Hepatocyte (in vitro differentiated cells): ENCODE measurements around the gene AUTS2. TPM values are rescaled to one million over a fixed set of nuclear protein-coding genes. Genes with fewer than 3 reads are reported as not detected.
"Not testable (repeated sequence)": the region's sequence is repeated elsewhere in the genome, so short reads cannot be mapped to it uniquely, and the experiment has no call there.

ENCODE experiments used
- DNase-seq: peaks from one replicate; pipeline ENCODE4 v3.0.0-alpha.2; 2016; ENCODE audit warnings: low spot score
- H2AFZ ChIP-seq: fragments of 200-600 bp; sonication (generic); 2 replicates; pipeline ENCODE4 v1.6.0; 2016; ENCODE audit warnings: antibody characterized with exemption, mild to moderate bottlenecking
- H3K27ac ChIP-seq: fragments of 200-600 bp; sonication (generic); 2 replicates; pipeline ENCODE4 v1.5.1; 2016; ENCODE audit warnings: mild to moderate bottlenecking
- H3K27me3 ChIP-seq: fragments of 200-600 bp; sonication (generic); 2 replicates; pipeline ENCODE4 v1.6.1; 2016
- H3K36me3 ChIP-seq: fragments of 200-600 bp; sonication (generic); replicated peaks from 2 replicates; pipeline ENCODE4 v1.5.1; 2016; ENCODE audit warnings: low read depth; ENCODE audit not compliant: insufficient read depth
- H3K4me1 ChIP-seq: fragments of 200-600 bp; sonication (generic); 2 replicates; pipeline ENCODE4 v1.5.1; 2016; ENCODE audit warnings: mild to moderate bottlenecking, moderate library complexity; ENCODE audit not compliant: insufficient read depth
- H3K4me2 ChIP-seq: fragments of 200-600 bp; sonication (generic); 2 replicates; pipeline ENCODE4 v1.6.0; 2016
- H3K4me3 ChIP-seq: fragments of 200-600 bp; sonication (generic); 2 replicates; pipeline ENCODE4 v1.5.1; 2016; ENCODE audit warnings: mild to moderate bottlenecking
- H3K79me2 ChIP-seq: fragments of 200-600 bp; sonication (generic); 2 replicates; pipeline ENCODE4 v1.6.0; 2017; ENCODE audit warnings: mild to moderate bottlenecking
- H3K9me2 ChIP-seq: fragments of 200-600 bp; sonication (generic); replicated peaks from 2 replicates; pipeline ENCODE4 v1.6.0; 2017; ENCODE audit warnings: mild to moderate bottlenecking; ENCODE audit not compliant: insufficient read depth
- H3K9me3 ChIP-seq: fragments of 200-600 bp; sonication (generic); 2 replicates; pipeline ENCODE4 v1.5.1; 2016; ENCODE audit warnings: low read depth, mild to moderate bottlenecking
- H4K20me1 ChIP-seq: fragments of 200-600 bp; sonication (generic); 2 replicates; pipeline ENCODE4 v1.6.0; 2016; ENCODE audit warnings: mild to moderate bottlenecking; ENCODE audit not compliant: insufficient read depth, poor library complexity, severe bottlenecking
- EZH2 ChIP-seq: fragments of 200-600 bp; sonication (generic); IDR thresholded peaks from 2 replicates; pipeline ENCODE4 v1.6.1; 2016; ENCODE audit warnings: antibody characterized with exemption, mild to moderate bottlenecking, borderline replicate concordance
- EZH2phosphoT487 ChIP-seq: fragments of 200-600 bp; sonication (generic); IDR thresholded peaks from one replicate; pipeline ENCODE4 v1.6.1; 2018; ENCODE audit warnings: antibody characterized with exemption, mild to moderate bottlenecking, low read depth, moderate library complexity; ENCODE audit not compliant: unreplicated experiment, severe bottlenecking
- WGBS: methylation state at CpG from one replicate; pipeline ENCODE4 v1.1.6; 2016; ENCODE audit warnings: low lambda C conversion rate; ENCODE audit errors: missing lambda C conversion rate; 5-methylcytosine and 5-hydroxymethylcytosine counted together
- polyA plus RNA-seq: library from polyadenylated mRNA; unstranded; fragments of >200 nt; fragmentation: Nextera tagmentation; extraction: Ambion mirVana; gene quantifications from 2 replicates; pipeline ENCODE4 v1.2.1, GENCODE V29; 2016
- total RNA-seq: library from RNA; depleted of rRNA; stranded (reverse); fragments of >200 nt; gene quantifications from 2 replicates; pipeline ENCODE4 v1.2.3, GENCODE V29; 2014
- TF ChIP-seq, protein P1 (sequence below): fragments of 200-600 bp; sonication (generic); IDR thresholded peaks from 2 replicates; pipeline ENCODE4 v1.5.1; 2016; ENCODE audit warnings: antibody characterized with exemption, mild to moderate bottlenecking; ENCODE audit not compliant: poor library complexity

AUTS2 gene
- total and polyA plus RNA-seq, 2 experiments from 2014 or later = 34.4 to 40.9 TPM

DNA sequence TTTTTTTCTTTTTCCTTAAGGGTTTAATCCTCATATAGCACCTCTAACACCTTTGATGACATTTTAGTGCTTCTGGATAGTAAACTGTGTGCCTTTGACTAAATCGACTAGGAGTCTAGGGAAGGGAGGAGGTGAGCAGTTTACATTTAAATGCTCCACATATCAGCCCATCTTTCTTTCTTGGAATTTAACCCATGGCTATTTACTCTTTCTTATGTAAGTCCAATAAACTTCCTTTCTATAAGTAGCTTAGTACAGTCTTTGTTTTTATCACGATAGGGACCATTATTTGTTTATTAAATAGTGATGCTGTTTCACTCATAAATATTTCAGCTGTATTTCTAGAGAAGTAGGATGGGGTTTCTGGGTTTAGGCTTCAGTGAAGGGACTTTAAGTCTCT is 669.9 kb downstream of the AUTS2 start:
- DNase-seq = no peak

DNA sequence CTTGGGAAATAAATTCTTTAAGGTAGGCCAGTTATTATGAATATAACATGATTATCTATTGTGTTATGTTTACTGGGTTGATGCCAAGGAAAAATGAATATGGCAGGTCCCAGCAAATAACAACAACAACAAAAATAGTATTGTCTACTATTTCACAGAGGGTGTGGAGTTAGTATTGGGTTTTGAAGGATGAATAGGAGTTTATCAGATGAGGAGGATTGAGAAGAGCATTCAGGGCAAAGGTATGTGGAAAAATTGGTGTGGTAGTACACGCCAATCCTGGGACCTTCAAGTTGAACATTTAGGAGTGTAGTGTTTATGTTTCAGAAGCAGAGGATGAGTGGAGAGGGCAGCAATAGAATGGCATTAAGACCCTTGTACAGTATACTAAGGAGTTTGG is 671.9 kb downstream of the AUTS2 start:
- Histone ChIP-seq H3K36me3 (no peaks in the 10 kb centered on the region), H3K4me2 (no peak overlapping the region), H3K9me2 (no peaks in the 10 kb centered on the region), H3K9me3 (no peaks in the 10 kb centered on the region), H3K79me2 (no peaks in the 10 kb centered on the region), H4K20me1 (no peaks in the 10 kb centered on the region), H3K4me3 (no peak overlapping the region), H3K27ac (no peak overlapping the region), H3K4me1 (no peaks in the 10 kb centered on the region), H3K27me3 (no peaks in the 10 kb centered on the region), H2AFZ (no peak overlapping the region)
- DNase-seq = no peak
- TF ChIP-seq, protein P1, sequence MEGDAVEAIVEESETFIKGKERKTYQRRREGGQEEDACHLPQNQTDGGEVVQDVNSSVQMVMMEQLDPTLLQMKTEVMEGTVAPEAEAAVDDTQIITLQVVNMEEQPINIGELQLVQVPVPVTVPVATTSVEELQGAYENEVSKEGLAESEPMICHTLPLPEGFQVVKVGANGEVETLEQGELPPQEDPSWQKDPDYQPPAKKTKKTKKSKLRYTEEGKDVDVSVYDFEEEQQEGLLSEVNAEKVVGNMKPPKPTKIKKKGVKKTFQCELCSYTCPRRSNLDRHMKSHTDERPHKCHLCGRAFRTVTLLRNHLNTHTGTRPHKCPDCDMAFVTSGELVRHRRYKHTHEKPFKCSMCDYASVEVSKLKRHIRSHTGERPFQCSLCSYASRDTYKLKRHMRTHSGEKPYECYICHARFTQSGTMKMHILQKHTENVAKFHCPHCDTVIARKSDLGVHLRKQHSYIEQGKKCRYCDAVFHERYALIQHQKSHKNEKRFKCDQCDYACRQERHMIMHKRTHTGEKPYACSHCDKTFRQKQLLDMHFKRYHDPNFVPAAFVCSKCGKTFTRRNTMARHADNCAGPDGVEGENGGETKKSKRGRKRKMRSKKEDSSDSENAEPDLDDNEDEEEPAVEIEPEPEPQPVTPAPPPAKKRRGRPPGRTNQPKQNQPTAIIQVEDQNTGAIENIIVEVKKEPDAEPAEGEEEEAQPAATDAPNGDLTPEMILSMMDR = no peak
- TF ChIP-seq EZH2phosphoT487 (no peak), EZH2 (no peak)
- 100% methylated on average over 1 of the region's 1 CpG for WGBS

More for the DNA sequence above, 669.9 kb downstream of the AUTS2 start:
- H3K36me3 ChIP-seq = no peaks in the 10 kb centered on the region
- no peak for TF ChIP-seq EZH2phosphoT487
- no peak for TF ChIP-seq EZH2
- TF ChIP-seq, protein P1 = no peak
- WGBS = 18% methylated on average over 2 of the region's 2 CpGs
- H3K27ac ChIP-seq = no peak overlapping the region
- H3K4me3 ChIP-seq = no peak overlapping the region
- H3K27me3 ChIP-seq = no peaks in the 10 kb centered on the region
- H3K4me2 ChIP-seq = no peak overlapping the region
- H2AFZ ChIP-seq = no peak overlapping the region
- no peaks in the 10 kb centered on the region for H3K9me3 ChIP-seq
- no peaks in the 10 kb centered on the region for H3K9me2 ChIP-seq
- H4K20me1 ChIP-seq = no peaks in the 10 kb centered on the region
- H3K4me1 ChIP-seq = no peaks in the 10 kb centered on the region
- no peaks in the 10 kb centered on the region for H3K79me2 ChIP-seq

DNA sequence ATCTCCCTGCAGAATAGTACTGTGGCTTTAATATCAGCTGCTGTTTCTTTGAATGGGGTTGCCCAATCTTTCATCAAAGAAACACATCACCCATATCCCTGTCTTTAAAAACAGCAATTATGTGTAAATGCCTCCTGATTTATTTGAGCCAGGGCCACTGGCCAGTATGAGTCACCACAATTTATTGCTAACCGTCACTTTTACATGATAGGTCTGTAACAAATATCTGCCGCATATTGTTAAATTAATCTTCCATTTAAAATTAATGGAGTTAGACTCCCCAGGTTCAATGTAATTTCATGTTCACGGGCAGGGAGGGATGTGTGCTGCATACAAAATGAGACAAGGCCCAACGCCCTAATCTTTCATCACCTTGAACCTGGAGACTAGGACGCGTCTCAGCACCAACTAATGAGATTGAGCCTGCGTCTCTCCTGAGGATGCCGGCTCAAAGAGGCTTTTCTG is 673.4 kb downstream of the AUTS2 start:
- DNase-seq = no peak
- no peak overlapping the region for H3K27ac ChIP-seq
- H3K4me3 ChIP-seq = no peak overlapping the region
- no peaks in the 10 kb centered on the region for H3K79me2 ChIP-seq
- no peak for TF ChIP-seq EZH2
- no peak for TF ChIP-seq EZH2phosphoT487
- TF ChIP-seq, protein P1 = no peak
- no peaks in the 10 kb centered on the region for H3K36me3 ChIP-seq
- H4K20me1 ChIP-seq = no peaks in the 10 kb centered on the region
- WGBS = 62% methylated on average over 8 of the region's 8 CpGs
- H3K9me2 ChIP-seq = no peaks in the 10 kb centered on the region
- H2AFZ ChIP-seq = no peak overlapping the region
- H3K9me3 ChIP-seq = no peaks in the 10 kb centered on the region
- no peak overlapping the region for H3K4me2 ChIP-seq
- no peaks in the 10 kb centered on the region for H3K4me1 ChIP-seq
- no peaks in the 10 kb centered on the region for H3K27me3 ChIP-seq

DNA sequence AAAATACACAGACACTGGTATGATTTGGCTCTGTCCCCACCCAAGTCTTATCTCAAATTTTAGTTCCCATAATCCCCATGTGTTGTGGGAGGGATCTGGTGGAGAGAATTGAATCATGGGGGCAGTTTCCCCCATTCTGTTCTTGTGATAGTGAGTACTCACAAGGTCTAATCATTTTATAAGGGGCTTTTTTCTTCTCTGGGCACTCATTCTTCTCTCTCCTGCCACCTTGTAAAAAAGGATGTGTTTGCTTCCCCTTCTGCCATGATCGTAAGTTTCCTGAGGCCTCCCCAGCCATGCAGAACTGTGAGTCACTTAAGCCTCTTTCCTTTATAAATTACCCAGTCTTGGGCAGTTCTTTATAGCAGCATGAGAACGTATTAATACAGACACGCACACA is 677.3 kb downstream of the AUTS2 start:
- not testable (repeated sequence) for H3K9me2 ChIP-seq, H2AFZ ChIP-seq
- WGBS = 70% methylated on average over 3 of the region's 3 CpGs

More for the DNA sequence above, 677.3 kb downstream of the AUTS2 start:
- not testable (repeated sequence) for H3K4me1 ChIP-seq, H3K4me3 ChIP-seq, H3K79me2 ChIP-seq, H4K20me1 ChIP-seq, DNase-seq, H3K27me3 ChIP-seq, H3K9me3 ChIP-seq, H3K27ac ChIP-seq, H3K4me2 ChIP-seq, H3K36me3 ChIP-seq
